Prostate gland (tissue), 2 donors: ENCODE data around the gene LMAN1L.

Experiments used
- POLR2A ChIP-seq: fragments of 450-650 bp; IDR thresholded peaks from one replicate; pipeline ENCODE4 v1.6.1; 2016; ENCODE audit warnings: antibody characterized with exemption, mild to moderate bottlenecking
- POLR2AphosphoS5 ChIP-seq: sonication (generic); formaldehyde crosslinking; IDR thresholded peaks from one replicate; pipeline ENCODE4 v1.6.1; 2017; ENCODE audit warnings: antibody characterized with exemption
- TF ChIP-seq, protein P1 (sequence below), 4 experiments: fragments of 200-600 bp in 2 of 4; fragments of 450-650 bp in 2 of 4; sonication (generic) in 2 of 4; IDR thresholded peaks; 1 replicate in 3 of 4; 2 replicates in 1 of 4; pipeline ENCODE4 v1.5.1; 2016 to 2019; ENCODE audit warnings: antibody characterized with exemption in 4 of 4, mild to moderate bottlenecking in 2 of 4, moderate library complexity in 2 of 4

DNA sequence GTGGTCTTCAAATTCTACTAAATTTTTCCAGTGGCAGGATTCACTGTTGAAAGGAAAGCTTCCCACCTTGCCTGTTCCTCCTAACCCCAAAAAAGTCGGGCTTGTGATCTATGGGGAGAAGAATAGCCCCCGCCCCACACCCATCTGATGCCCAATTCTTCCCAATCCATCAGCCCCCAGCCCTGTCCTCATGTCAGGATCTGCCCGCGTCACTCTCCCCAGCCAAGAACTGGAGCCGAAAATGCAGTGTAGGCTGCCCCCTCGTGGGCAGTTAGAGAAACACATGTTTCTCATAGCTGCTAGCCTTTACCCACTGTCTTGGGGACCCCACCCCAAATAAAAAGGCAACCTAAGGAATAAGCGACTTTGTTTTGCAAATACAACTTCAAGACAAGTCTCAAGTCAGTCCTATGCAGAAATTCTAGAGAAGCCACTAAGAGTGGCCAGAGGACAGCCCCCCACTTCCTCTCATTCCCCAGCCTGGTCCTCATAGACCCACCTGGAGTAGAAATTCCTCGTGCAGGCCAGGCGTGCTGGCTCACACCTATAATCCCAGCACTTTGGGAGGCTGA lies 43.8 kb upstream of the LMAN1L start:
- TF ChIP-seq, protein P1, sequence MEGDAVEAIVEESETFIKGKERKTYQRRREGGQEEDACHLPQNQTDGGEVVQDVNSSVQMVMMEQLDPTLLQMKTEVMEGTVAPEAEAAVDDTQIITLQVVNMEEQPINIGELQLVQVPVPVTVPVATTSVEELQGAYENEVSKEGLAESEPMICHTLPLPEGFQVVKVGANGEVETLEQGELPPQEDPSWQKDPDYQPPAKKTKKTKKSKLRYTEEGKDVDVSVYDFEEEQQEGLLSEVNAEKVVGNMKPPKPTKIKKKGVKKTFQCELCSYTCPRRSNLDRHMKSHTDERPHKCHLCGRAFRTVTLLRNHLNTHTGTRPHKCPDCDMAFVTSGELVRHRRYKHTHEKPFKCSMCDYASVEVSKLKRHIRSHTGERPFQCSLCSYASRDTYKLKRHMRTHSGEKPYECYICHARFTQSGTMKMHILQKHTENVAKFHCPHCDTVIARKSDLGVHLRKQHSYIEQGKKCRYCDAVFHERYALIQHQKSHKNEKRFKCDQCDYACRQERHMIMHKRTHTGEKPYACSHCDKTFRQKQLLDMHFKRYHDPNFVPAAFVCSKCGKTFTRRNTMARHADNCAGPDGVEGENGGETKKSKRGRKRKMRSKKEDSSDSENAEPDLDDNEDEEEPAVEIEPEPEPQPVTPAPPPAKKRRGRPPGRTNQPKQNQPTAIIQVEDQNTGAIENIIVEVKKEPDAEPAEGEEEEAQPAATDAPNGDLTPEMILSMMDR (IDR thresholded peaks at IDR 0.05): peak; percentile 75 to 90 (median 86)
- TF ChIP-seq POLR2A: no peak
- TF ChIP-seq POLR2AphosphoS5: peak; percentile 58
